ENCODE results near the gene DEXI.

Gene DEXI

GRCh38 chr16:10959161-10959560 is 16.9 kb upstream of the DEXI start:
- no peaks in the 10 kb centered on the region for H3K9me3 ChIP-seq (ENCODE audit: control insufficient read depth in 2 of 2, low read length in 2 of 2)
- no peak overlapping the region for H3K27ac ChIP-seq (ENCODE audit: low read depth in 2 of 2, low read length in 2 of 2)
- H3K27me3 ChIP-seq (ENCODE audit: control insufficient read depth in 2 of 2, insufficient read depth in 2 of 2, low read length in 2 of 2), result no peaks in the 10 kb centered on the region
- H3K9ac ChIP-seq (ENCODE audit: low read depth in 1 of 2, low read length in 2 of 2), result no peak overlapping the region
- H3K36me3 ChIP-seq (ENCODE audit: control insufficient read depth in 2 of 2, insufficient read depth in 2 of 2, low read length in 2 of 2), result peaks cover 14 to 18% of the 10 kb centered on the region in 2 donors
- H3K4me1 ChIP-seq (ENCODE audit: control insufficient read depth in 2 of 2, insufficient read depth in 2 of 2, low read length in 2 of 2), result peaks cover 2% of the 10 kb centered on the region in 2 donors
- no peak overlapping the region for H3K4me3 ChIP-seq (ENCODE audit: low read length in 2 of 2)

GRCh38 chr16:10957771-10958482 is 15.7 kb upstream of the DEXI start:
- H3K9me3 ChIP-seq (ENCODE audit: control insufficient read depth in 2 of 2, low read length in 2 of 2), result no peaks in the 10 kb centered on the region
- H3K36me3 ChIP-seq (ENCODE audit: control insufficient read depth in 2 of 2, insufficient read depth in 2 of 2, low read length in 2 of 2), result peaks cover 7 to 8% of the 10 kb centered on the region in 2 donors
- H3K4me1 ChIP-seq (ENCODE audit: control insufficient read depth in 2 of 2, insufficient read depth in 2 of 2, low read length in 2 of 2), result no peaks in the 10 kb centered on the region
- H3K27ac ChIP-seq (ENCODE audit: low read depth in 2 of 2, low read length in 2 of 2), result no peak overlapping the region
- no peak overlapping the region for H3K4me3 ChIP-seq (ENCODE audit: low read length in 2 of 2)
- H3K9ac ChIP-seq (ENCODE audit: low read depth in 1 of 2, low read length in 2 of 2), result no peak overlapping the region
- H3K27me3 ChIP-seq (ENCODE audit: control insufficient read depth in 2 of 2, insufficient read depth in 2 of 2, low read length in 2 of 2), result no peaks in the 10 kb centered on the region

DNA sequence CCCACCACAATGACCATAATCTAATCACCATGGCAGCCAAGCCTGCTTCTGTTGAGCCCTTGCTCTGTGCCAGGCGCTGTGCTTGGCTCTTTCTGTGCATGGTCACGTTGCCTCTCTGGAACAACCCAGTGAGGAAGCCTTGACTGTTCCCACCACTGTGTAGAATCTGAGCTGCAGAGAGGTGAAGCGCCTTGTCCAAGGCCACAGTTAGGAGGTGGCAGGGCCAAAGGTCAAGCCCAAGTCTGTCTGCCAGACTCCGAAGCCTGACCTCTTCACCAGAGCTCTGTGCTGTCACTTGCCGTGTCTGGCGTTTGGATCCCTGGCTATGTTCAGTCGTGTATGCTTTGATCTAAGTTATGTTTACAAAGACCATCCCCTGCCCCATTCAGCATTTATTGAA is 12.6 kb upstream of the DEXI start:
- Histone ChIP-seq H3K4me1 (ENCODE audit: control insufficient read depth in 2 of 2, insufficient read depth in 2 of 2, low read length in 2 of 2) (no peaks in the 10 kb centered on the region), H3K27me3 (ENCODE audit: control insufficient read depth in 2 of 2, insufficient read depth in 2 of 2, low read length in 2 of 2) (no peaks in the 10 kb centered on the region), H3K9me3 (ENCODE audit: control insufficient read depth in 2 of 2, low read length in 2 of 2) (no peaks in the 10 kb centered on the region), H3K27ac (ENCODE audit: low read depth in 2 of 2, low read length in 2 of 2) (no peak overlapping the region), H3K4me3 (ENCODE audit: low read length in 2 of 2) (no peak overlapping the region), H3K9ac (ENCODE audit: low read depth in 1 of 2, low read length in 2 of 2) (no peak overlapping the region), H3K36me3 (ENCODE audit: control insufficient read depth in 2 of 2, insufficient read depth in 2 of 2, low read length in 2 of 2) (peaks cover 0 to 2% of the 10 kb centered on the region in 2 donors)

GRCh38 chr16:10951026-10951425 is 8.8 kb upstream of the DEXI start:
- no peaks in the 10 kb centered on the region for H3K27me3 ChIP-seq (ENCODE audit: control insufficient read depth in 2 of 2, insufficient read depth in 2 of 2, low read length in 2 of 2)
- no peaks in the 10 kb centered on the region for H3K36me3 ChIP-seq (ENCODE audit: control insufficient read depth in 2 of 2, insufficient read depth in 2 of 2, low read length in 2 of 2)
- no peaks in the 10 kb centered on the region for H3K9me3 ChIP-seq (ENCODE audit: control insufficient read depth in 2 of 2, low read length in 2 of 2)
- no peak overlapping the region for H3K27ac ChIP-seq (ENCODE audit: low read depth in 2 of 2, low read length in 2 of 2)
- peaks cover 0 to 5% of the 10 kb centered on the region in 2 donors for H3K4me1 ChIP-seq (ENCODE audit: control insufficient read depth in 2 of 2, insufficient read depth in 2 of 2, low read length in 2 of 2)
- H3K4me3 ChIP-seq (ENCODE audit: low read length in 2 of 2), result no peak overlapping the region
- no peak overlapping the region for H3K9ac ChIP-seq (ENCODE audit: low read depth in 1 of 2, low read length in 2 of 2)

- Histone ChIP-seq H3K27me3 (ENCODE audit: control insufficient read depth in 2 of 2, insufficient read depth in 2 of 2, low read length in 2 of 2) (no peaks in the 10 kb centered on the region), H3K9ac (ENCODE audit: low read depth in 1 of 2, low read length in 2 of 2) (no peak overlapping the region), H3K36me3 (ENCODE audit: control insufficient read depth in 2 of 2, insufficient read depth in 2 of 2, low read length in 2 of 2) (no peaks in the 10 kb centered on the region), H3K4me3 (ENCODE audit: low read length in 2 of 2) (no peak overlapping the region), H3K27ac (ENCODE audit: low read depth in 2 of 2, low read length in 2 of 2) (no peak overlapping the region), H3K4me1 (ENCODE audit: control insufficient read depth in 2 of 2, insufficient read depth in 2 of 2, low read length in 2 of 2) (peaks cover 3 to 8% of the 10 kb centered on the region in 2 donors), H3K9me3 (ENCODE audit: control insufficient read depth in 2 of 2, low read length in 2 of 2) (no peaks in the 10 kb centered on the region)
Observed at GRCh38 chr16:10950393-10950792, 8.1 kb upstream of the DEXI start.

DNA sequence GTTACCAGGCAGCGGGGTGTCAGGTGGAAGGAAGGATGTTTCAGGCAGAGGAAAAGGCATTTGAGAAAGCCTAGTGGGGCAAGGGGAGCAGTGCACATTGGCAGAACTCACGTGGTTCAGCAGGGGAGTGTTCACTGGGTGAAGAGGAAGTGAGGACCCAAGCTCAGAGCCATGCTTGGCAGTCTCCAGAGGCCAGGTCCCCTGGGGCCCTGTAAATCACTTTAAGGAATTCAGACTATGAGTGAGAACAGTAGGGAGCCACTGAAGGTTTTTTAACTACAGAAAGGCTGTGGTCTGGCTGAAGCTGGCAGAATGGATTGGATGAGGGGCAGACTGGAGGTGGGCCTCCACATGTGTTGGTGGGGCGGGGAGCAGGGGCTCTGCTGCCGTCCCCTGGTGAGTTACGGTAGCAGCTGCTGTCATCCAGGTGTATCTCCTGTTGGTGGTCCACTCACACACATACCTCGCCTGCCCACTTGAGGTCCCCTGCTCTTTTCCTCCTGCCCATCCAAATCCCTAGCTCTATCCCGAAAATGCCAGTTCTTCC is 7.2 kb upstream of the DEXI start:
- Histone ChIP-seq H3K9me3 (ENCODE audit: control insufficient read depth in 2 of 2, low read length in 2 of 2) (no peaks in the 10 kb centered on the region), H3K36me3 (ENCODE audit: control insufficient read depth in 2 of 2, insufficient read depth in 2 of 2, low read length in 2 of 2) (no peaks in the 10 kb centered on the region), H3K4me1 (ENCODE audit: control insufficient read depth in 2 of 2, insufficient read depth in 2 of 2, low read length in 2 of 2) (peaks cover 9 to 15% of the 10 kb centered on the region in 2 donors), H3K9ac (ENCODE audit: low read depth in 1 of 2, low read length in 2 of 2) (no peak overlapping the region), H3K27me3 (ENCODE audit: control insufficient read depth in 2 of 2, insufficient read depth in 2 of 2, low read length in 2 of 2) (no peaks in the 10 kb centered on the region), H3K27ac (ENCODE audit: low read depth in 2 of 2, low read length in 2 of 2) (no peak overlapping the region), H3K4me3 (ENCODE audit: low read length in 2 of 2) (no peak overlapping the region)

- no peaks in the 10 kb centered on the region for H3K27me3 ChIP-seq (ENCODE audit: control insufficient read depth in 2 of 2, insufficient read depth in 2 of 2, low read length in 2 of 2)
- H3K36me3 ChIP-seq (ENCODE audit: control insufficient read depth in 2 of 2, insufficient read depth in 2 of 2, low read length in 2 of 2), result no peaks in the 10 kb centered on the region
- H3K9ac ChIP-seq (ENCODE audit: low read depth in 1 of 2, low read length in 2 of 2), result no peak overlapping the region
- no peak overlapping the region for H3K27ac ChIP-seq (ENCODE audit: low read depth in 2 of 2, low read length in 2 of 2)
- H3K9me3 ChIP-seq (ENCODE audit: control insufficient read depth in 2 of 2, low read length in 2 of 2), result no peaks in the 10 kb centered on the region
- H3K4me1 ChIP-seq (ENCODE audit: control insufficient read depth in 2 of 2, insufficient read depth in 2 of 2, low read length in 2 of 2), result peaks cover 12 to 20% of the 10 kb centered on the region in 2 donors
- H3K4me3 ChIP-seq (ENCODE audit: low read length in 2 of 2), result no peak overlapping the region
Observed at GRCh38 chr16:10947211-10947787, 5.0 kb upstream of the DEXI start.

- peaks cover 16 to 21% of the 10 kb centered on the region in 2 donors for H3K4me1 ChIP-seq (ENCODE audit: control insufficient read depth in 2 of 2, insufficient read depth in 2 of 2, low read length in 2 of 2)
Observed at GRCh38 chr16:10946308-10946707, 4.0 kb upstream of the DEXI start.

DNA sequence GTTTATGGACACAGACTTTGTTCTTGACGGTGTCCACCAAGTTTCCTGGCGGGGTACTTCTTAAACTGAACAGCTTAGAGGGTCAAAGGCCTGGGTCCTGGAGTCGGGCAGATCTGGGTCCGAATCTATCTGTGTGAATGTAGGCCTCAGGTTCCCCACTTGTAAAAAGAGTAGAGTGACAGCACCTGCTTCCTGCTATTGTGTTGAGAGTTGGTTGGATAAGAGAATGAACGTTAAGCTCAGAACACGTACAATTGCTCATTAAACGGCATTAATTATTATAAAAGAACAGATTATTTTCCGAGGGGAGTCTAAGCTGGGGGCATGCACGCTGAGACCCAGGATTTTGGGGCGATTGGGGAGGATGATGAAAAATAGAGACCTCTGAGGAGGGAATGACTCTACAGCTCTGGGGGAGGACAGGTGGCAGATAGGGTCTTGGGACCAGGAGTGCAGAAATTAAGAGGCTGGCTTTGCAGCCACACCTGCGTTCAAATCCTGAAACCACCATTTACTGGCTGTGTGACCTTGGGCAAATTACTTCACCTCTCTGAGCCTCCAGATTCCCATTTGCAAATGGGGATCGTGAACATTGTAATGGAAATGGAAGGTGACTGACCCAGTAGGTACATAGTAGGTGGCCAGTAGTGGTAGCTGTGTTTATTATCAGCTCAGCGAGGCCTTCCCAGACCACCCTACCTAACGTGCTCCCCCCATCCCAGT is 3.0 kb upstream of the DEXI start:
- no peaks in the 10 kb centered on the region for H3K9me3 ChIP-seq (ENCODE audit: control insufficient read depth in 2 of 2, low read length in 2 of 2)
- peak overlapping the region; percentile 86 to 88 for H3K4me3 ChIP-seq (ENCODE audit: low read length in 2 of 2)
- H3K36me3 ChIP-seq (ENCODE audit: control insufficient read depth in 2 of 2, insufficient read depth in 2 of 2, low read length in 2 of 2), result no peaks in the 10 kb centered on the region
- peak overlapping the region in 1 of 2 donors; percentile 74 for H3K27ac ChIP-seq (ENCODE audit: low read depth in 2 of 2, low read length in 2 of 2)
- H3K27me3 ChIP-seq (ENCODE audit: control insufficient read depth in 2 of 2, insufficient read depth in 2 of 2, low read length in 2 of 2), result no peaks in the 10 kb centered on the region
- peak overlapping the region; percentile 76 to 84 for H3K9ac ChIP-seq (ENCODE audit: low read depth in 1 of 2, low read length in 2 of 2)
- H3K4me1 ChIP-seq (ENCODE audit: control insufficient read depth in 2 of 2, insufficient read depth in 2 of 2, low read length in 2 of 2), result peaks cover 27 to 31% of the 10 kb centered on the region in 2 donors

More at GRCh38 chr16:10946308-10946707, 4.0 kb upstream of the DEXI start:
- Histone ChIP-seq H3K4me3 (ENCODE audit: low read length in 2 of 2) (no peak overlapping the region), H3K9me3 (ENCODE audit: control insufficient read depth in 2 of 2, low read length in 2 of 2) (no peaks in the 10 kb centered on the region), H3K27ac (ENCODE audit: low read depth in 2 of 2, low read length in 2 of 2) (no peak overlapping the region), H3K27me3 (ENCODE audit: control insufficient read depth in 2 of 2, insufficient read depth in 2 of 2, low read length in 2 of 2) (no peaks in the 10 kb centered on the region), H3K36me3 (ENCODE audit: control insufficient read depth in 2 of 2, insufficient read depth in 2 of 2, low read length in 2 of 2) (no peaks in the 10 kb centered on the region), H3K9ac (ENCODE audit: low read depth in 1 of 2, low read length in 2 of 2) (no peak overlapping the region)

Data from mucosa of rectum (tissue), 2 donors.